HepG2 (cell line): ENCODE results near the gene LIME1. TPM values are rescaled to one million over a fixed set of nuclear protein-coding genes. Genes with fewer than 3 reads are reported as not detected.

Experiments
- HNRNPH1 ChIP-seq: fragments of 200-400 bp; formaldehyde crosslinking; optimal IDR thresholded peaks from 2 replicates; pipeline ENCODE3; 2017; ENCODE audit warnings: mild to moderate bottlenecking, low read depth, low read length
- KLF13 ChIP-seq: sonication (generic); formaldehyde crosslinking; IDR thresholded peaks from 2 replicates; pipeline ENCODE4 v1.4.0; 2020; ENCODE audit warnings: mild to moderate bottlenecking, missing genetic modification reagents
- MXI1 ChIP-seq: IDR thresholded peaks from 3 replicates; pipeline ENCODE4 v1.6.1; 2012; ENCODE audit warnings: low read depth, low read length, inconsistent platforms, borderline replicate concordance
- RBAK ChIP-seq: sonication (generic); formaldehyde crosslinking; IDR thresholded peaks from 2 replicates; pipeline ENCODE4 v1.5.1; 2020; ENCODE audit warnings: mild to moderate bottlenecking, missing genetic modification reagents
- REPIN1 ChIP-seq: sonication (generic); formaldehyde crosslinking; IDR thresholded peaks from 2 replicates; pipeline ENCODE4 v1.8.0; 2022; ENCODE audit warnings: missing genetic modification reagents, low read depth, mild to moderate bottlenecking, borderline replicate concordance
- SYNCRIP ChIP-seq: fragments of 200-400 bp; formaldehyde crosslinking; IDR thresholded peaks from 2 replicates; pipeline ENCODE4 v1.6.1; 2018; ENCODE audit warnings: mild to moderate bottlenecking, low read depth, low read length; ENCODE audit not compliant: insufficient read depth
- TCF12 ChIP-seq, 2 experiments: fragments of 450-650 bp in 1 of 2; sonication (generic) in 1 of 2; formaldehyde crosslinking in 1 of 2; IDR thresholded peaks; 2 replicates each; pipeline versions ENCODE4 v1.6.1 to v1.8.0; 2017 to 2022; ENCODE audit warnings: antibody characterized with exemption in 1 of 2, mild to moderate bottlenecking in 1 of 2, missing genetic modification reagents in 1 of 2, moderate library complexity in 1 of 2
- TEAD3 ChIP-seq: optimal IDR thresholded peaks from 2 replicates; pipeline ENCODE3; 2016; ENCODE audit warnings: borderline replicate concordance
- THYN1 ChIP-seq: sonication (generic); formaldehyde crosslinking; IDR thresholded peaks from 2 replicates; pipeline ENCODE4 v1.8.1; 2023; ENCODE audit warnings: low read depth, mild to moderate bottlenecking, moderate library complexity, missing genetic modification reagents, borderline replicate concordance
- TOE1 ChIP-seq: sonication (generic); formaldehyde crosslinking; IDR thresholded peaks from 2 replicates; pipeline ENCODE4 v1.4.0; 2020; ENCODE audit warnings: mild to moderate bottlenecking, missing genetic modification reagents
- ZNF225 ChIP-seq: sonication (generic); formaldehyde crosslinking; IDR thresholded peaks from 2 replicates; pipeline ENCODE4 v1.4.0; 2020; ENCODE audit warnings: mild to moderate bottlenecking, missing genetic modification reagents
- ZNF256 ChIP-seq: sonication (generic); formaldehyde crosslinking; conservative IDR thresholded peaks from 2 replicates; pipeline ENCODE4 v1.4.0; 2020; ENCODE audit warnings: missing genetic modification reagents
- ZNF619 ChIP-seq: sonication (generic); formaldehyde crosslinking; IDR thresholded peaks from 2 replicates; pipeline ENCODE4 v1.4.0; 2020; ENCODE audit warnings: mild to moderate bottlenecking, missing genetic modification reagents
- ZNF672 ChIP-seq: sonication (generic); formaldehyde crosslinking; IDR thresholded peaks from 2 replicates; pipeline ENCODE4 v1.8.1; 2022; ENCODE audit warnings: missing genetic modification reagents
- ZNF724P ChIP-seq: sonication (generic); formaldehyde crosslinking; IDR thresholded peaks from 2 replicates; pipeline ENCODE4 v1.8.0; 2022; ENCODE audit warnings: missing genetic modification reagents, borderline replicate concordance
- polyA plus RNA-seq, 8 experiments: library from polyadenylated mRNA; depleted of rRNA in 3 of 8; stranded (reverse) in 7 of 8; unstranded in 1 of 8; fragments of >200 nt; fragmentation: Illumina TruSeq in 4 of 8; extraction: Trizol in 4 of 8; gene quantifications; 2 replicates each; pipeline versions ENCODE4 v1.2.1 to v1.2.3, GENCODE V29; 2011 to 2016; ENCODE audit warnings: low read depth in 4 of 8, missing spikeins in 1 of 8, mixed read lengths in 1 of 8; ENCODE audit not compliant: insufficient read depth in 1 of 8
- total RNA-seq, 5 experiments: library from RNA; depleted of rRNA; stranded (reverse); fragments of >200 nt; fragmentation: Illumina TruSeq; extraction: Trizol; gene quantifications; 2 replicates each; pipeline ENCODE4 v1.2.3, GENCODE V29; 2016; ENCODE audit warnings: low read depth in 1 of 5
- TF ChIP-seq, protein P1 (sequence below): sonication (generic); formaldehyde crosslinking; IDR thresholded peaks from 2 replicates; pipeline ENCODE4 v1.5.0; 2020; ENCODE audit warnings: mild to moderate bottlenecking, missing genetic modification reagents, moderate library complexity
- TF ChIP-seq, protein P2 (sequence below): sonication (generic); formaldehyde crosslinking; IDR thresholded peaks from 2 replicates; pipeline ENCODE4 v1.4.0; 2020; ENCODE audit warnings: missing genetic modification reagents
- TF ChIP-seq, protein P3 (sequence below): sonication (generic); formaldehyde crosslinking; IDR thresholded peaks from 2 replicates; pipeline ENCODE4 v1.4.0; 2020; ENCODE audit warnings: missing genetic modification reagents
- TF ChIP-seq, protein P4 (sequence below): IDR thresholded peaks from 2 replicates; pipeline ENCODE4 v1.6.1; 2016; ENCODE audit warnings: low read depth, missing genetic modification reagents, missing compliant biosample characterization

LIME1 gene
- total and polyA plus RNA-seq, 2 of the 13 experiments (the other 11 are each of a cell fraction or from before 2014, with no cell fraction given), result 13.0 to 61.5 TPM

DNA sequence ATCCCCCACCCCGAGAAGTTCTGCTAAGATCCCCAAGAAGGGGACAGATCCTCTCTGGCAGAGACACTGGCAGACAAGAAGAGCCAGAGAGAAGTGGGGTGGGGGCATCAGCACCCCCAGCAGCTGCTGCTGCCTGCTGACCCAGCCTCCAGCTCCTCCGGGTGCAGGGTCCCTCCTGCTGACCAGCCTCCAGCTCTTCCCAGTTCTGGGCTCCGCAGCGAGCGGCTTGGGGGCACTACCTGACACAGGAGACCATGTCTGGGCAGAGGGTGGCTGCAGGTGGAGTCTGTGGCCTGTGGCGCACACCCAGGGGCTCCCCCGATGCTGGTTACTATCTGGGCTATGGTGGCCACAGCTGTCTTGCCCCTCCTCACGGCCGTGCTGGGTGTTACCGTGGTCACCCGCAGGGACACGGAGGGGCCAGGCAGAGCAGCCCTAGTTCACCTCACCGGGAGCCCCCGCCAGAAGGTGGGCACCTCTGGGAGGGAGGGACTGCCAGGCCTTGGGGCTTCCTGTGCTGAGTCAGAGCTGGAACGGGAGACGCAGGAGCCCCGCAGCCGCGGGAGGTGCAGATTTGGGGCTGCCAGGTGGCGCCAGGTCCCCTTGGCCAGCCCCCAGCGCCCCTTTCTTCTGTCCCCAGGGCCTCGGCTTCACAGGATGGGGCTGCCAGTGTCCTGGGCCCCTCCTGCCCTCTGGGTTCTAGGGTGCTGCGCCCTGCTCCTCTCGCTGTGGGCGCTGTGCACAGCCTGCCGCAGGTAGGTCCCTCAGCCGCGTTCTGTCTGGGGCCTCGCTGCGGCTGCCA, 630 bp downstream of the LIME1 start (continued):
- TF ChIP-seq HNRNPH1, result peak; percentile 27
- no peak for TF ChIP-seq ZNF672 (CRISPR knock-in tag)
- TF ChIP-seq RBAK (CRISPR knock-in tag), result no peak
- TF ChIP-seq MXI1, result no peak
- TF ChIP-seq ZNF724P, result peak; percentile 85
- TF ChIP-seq REPIN1 (CRISPR knock-in tag), result peak; percentile 21; the same call in 1 of the 2 replicates
- TF ChIP-seq TEAD3, result no peak
- TF ChIP-seq ZNF256 (CRISPR knock-in tag), result no peak
- TF ChIP-seq, protein P1, sequence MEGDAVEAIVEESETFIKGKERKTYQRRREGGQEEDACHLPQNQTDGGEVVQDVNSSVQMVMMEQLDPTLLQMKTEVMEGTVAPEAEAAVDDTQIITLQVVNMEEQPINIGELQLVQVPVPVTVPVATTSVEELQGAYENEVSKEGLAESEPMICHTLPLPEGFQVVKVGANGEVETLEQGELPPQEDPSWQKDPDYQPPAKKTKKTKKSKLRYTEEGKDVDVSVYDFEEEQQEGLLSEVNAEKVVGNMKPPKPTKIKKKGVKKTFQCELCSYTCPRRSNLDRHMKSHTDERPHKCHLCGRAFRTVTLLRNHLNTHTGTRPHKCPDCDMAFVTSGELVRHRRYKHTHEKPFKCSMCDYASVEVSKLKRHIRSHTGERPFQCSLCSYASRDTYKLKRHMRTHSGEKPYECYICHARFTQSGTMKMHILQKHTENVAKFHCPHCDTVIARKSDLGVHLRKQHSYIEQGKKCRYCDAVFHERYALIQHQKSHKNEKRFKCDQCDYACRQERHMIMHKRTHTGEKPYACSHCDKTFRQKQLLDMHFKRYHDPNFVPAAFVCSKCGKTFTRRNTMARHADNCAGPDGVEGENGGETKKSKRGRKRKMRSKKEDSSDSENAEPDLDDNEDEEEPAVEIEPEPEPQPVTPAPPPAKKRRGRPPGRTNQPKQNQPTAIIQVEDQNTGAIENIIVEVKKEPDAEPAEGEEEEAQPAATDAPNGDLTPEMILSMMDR, result peak; percentile 35
- no peak for TF ChIP-seq THYN1 (CRISPR knock-in tag)
- no peak for TF ChIP-seq ZNF225 (CRISPR knock-in tag)
- TF ChIP-seq, protein P2, sequence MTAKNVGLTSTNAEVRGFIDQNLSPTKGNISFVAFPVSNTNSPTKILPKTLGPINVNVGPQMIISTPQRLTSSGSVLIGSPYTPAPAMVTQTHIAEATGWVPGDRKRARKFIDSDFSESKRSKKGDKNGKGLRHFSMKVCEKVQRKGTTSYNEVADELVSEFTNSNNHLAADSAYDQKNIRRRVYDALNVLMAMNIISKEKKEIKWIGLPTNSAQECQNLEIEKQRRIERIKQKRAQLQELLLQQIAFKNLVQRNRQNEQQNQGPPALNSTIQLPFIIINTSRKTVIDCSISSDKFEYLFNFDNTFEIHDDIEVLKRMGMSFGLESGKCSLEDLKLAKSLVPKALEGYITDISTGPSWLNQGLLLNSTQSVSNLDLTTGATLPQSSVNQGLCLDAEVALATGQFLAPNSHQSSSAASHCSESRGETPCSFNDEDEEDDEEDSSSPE (CRISPR knock-in tag), result peak; percentile 91
- no peak for TF ChIP-seq KLF13 (CRISPR knock-in tag)
- TF ChIP-seq ZNF619, result no peak; the same call in 1 of the 2 replicates
- TF ChIP-seq TOE1, result no peak
- no peak for TF ChIP-seq SYNCRIP
- TF ChIP-seq, protein P3, sequence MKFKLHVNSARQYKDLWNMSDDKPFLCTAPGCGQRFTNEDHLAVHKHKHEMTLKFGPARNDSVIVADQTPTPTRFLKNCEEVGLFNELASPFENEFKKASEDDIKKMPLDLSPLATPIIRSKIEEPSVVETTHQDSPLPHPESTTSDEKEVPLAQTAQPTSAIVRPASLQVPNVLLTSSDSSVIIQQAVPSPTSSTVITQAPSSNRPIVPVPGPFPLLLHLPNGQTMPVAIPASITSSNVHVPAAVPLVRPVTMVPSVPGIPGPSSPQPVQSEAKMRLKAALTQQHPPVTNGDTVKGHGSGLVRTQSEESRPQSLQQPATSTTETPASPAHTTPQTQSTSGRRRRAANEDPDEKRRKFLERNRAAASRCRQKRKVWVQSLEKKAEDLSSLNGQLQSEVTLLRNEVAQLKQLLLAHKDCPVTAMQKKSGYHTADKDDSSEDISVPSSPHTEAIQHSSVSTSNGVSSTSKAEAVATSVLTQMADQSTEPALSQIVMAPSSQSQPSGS (CRISPR knock-in tag), result 0 out of 2 replicates have a peak, but pooled peaks have one; percentile 17
- TF ChIP-seq TCF12 (IDR thresholded peaks at IDR 0.05), result no peak
- TF ChIP-seq TCF12 (CRISPR knock-in tag; IDR thresholded peaks at IDR 0.05), result peak; percentile 46
- TF ChIP-seq, protein P4, sequence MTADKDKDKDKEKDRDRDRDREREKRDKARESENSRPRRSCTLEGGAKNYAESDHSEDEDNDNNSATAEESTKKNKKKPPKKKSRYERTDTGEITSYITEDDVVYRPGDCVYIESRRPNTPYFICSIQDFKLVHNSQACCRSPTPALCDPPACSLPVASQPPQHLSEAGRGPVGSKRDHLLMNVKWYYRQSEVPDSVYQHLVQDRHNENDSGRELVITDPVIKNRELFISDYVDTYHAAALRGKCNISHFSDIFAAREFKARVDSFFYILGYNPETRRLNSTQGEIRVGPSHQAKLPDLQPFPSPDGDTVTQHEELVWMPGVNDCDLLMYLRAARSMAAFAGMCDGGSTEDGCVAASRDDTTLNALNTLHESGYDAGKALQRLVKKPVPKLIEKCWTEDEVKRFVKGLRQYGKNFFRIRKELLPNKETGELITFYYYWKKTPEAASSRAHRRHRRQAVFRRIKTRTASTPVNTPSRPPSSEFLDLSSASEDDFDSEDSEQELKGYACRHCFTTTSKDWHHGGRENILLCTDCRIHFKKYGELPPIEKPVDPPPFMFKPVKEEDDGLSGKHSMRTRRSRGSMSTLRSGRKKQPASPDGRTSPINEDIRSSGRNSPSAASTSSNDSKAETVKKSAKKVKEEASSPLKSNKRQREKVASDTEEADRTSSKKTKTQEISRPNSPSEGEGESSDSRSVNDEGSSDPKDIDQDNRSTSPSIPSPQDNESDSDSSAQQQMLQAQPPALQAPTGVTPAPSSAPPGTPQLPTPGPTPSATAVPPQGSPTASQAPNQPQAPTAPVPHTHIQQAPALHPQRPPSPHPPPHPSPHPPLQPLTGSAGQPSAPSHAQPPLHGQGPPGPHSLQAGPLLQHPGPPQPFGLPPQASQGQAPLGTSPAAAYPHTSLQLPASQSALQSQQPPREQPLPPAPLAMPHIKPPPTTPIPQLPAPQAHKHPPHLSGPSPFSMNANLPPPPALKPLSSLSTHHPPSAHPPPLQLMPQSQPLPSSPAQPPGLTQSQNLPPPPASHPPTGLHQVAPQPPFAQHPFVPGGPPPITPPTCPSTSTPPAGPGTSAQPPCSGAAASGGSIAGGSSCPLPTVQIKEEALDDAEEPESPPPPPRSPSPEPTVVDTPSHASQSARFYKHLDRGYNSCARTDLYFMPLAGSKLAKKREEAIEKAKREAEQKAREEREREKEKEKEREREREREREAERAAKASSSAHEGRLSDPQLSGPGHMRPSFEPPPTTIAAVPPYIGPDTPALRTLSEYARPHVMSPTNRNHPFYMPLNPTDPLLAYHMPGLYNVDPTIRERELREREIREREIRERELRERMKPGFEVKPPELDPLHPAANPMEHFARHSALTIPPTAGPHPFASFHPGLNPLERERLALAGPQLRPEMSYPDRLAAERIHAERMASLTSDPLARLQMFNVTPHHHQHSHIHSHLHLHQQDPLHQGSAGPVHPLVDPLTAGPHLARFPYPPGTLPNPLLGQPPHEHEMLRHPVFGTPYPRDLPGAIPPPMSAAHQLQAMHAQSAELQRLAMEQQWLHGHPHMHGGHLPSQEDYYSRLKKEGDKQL (CRISPR knock-in tag), result no peak
